Measurements from ENCODE around the gene FIG4. TPM values are rescaled to one million over a fixed set of nuclear protein-coding genes. Genes with fewer than 3 reads are reported as not detected.

Gene FIG4
- polyA plus RNA-seq, 1 donor (not counting 4 experiments of a cell fraction or from before 2014, with no cell fraction given) = 12.8 TPM

DNA sequence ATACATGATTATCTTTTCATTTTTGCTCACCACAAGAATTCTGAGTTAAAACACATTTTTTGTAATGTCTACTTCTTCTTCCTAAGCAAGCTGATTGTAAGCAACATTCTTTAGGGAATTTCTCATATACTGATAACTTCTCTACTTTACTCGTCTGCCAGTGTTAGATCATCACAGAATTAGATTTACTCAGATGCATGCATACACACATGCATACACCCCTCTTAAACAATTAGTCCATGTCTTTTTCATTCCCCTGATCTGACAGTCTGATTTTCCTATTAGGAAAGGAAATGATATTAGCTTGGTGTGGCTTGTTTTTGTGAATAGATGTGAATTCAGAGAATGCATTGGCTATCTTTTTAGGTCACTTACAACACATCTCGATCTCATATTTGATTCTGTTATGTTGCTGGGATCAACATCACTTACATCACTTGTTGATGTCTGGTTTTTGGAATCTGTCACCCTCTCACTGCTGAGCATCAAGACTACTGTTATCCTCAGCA is 91.4 kb downstream of the FIG4 start:
- H3K4me2 ChIP-seq (ENCODE audit: control insufficient read depth, extremely low read depth, insufficient read depth, low read depth, low read length) = no peak overlapping the region
- H3K9me1 ChIP-seq (ENCODE audit: control insufficient read depth, extremely low read depth, insufficient read depth, low read length) = no peaks in the 10 kb centered on the region
- H3K9ac ChIP-seq (ENCODE audit: control insufficient read depth, extremely low read depth, insufficient read depth, low read length) = no peak overlapping the region
- no peaks in the 10 kb centered on the region for H3K79me2 ChIP-seq (ENCODE audit: control insufficient read depth, insufficient read depth, low read length)
- DNase-seq (ENCODE audit: low read depth, low spot score) (no peak), FAIRE-seq (no peak)
- no peak overlapping the region for H3K4me3 ChIP-seq (ENCODE audit: control insufficient read depth in 2 of 3, extremely low read depth in 1 of 3, insufficient read depth in 2 of 3, low read depth in 1 of 3, low read length in 3 of 3)
- no peaks in the 10 kb centered on the region for H3K9me3 ChIP-seq (ENCODE audit: control insufficient read depth, low read depth, low read length)
- dilution Hi-C loops (cut with MboI; ENCODE audit: extremely low pct_ligation_motif_present, low sequenced_read_pairs) = no loop called here
- no peaks in the 10 kb centered on the region for H3K27me3 ChIP-seq (ENCODE audit: control insufficient read depth, extremely low read depth, insufficient read depth, low read length)
- TF ChIP-seq EZH2 (IDR thresholded peaks at IDR 0.05; ENCODE audit: low read length) = no peak
- TF ChIP-seq, protein P1, sequence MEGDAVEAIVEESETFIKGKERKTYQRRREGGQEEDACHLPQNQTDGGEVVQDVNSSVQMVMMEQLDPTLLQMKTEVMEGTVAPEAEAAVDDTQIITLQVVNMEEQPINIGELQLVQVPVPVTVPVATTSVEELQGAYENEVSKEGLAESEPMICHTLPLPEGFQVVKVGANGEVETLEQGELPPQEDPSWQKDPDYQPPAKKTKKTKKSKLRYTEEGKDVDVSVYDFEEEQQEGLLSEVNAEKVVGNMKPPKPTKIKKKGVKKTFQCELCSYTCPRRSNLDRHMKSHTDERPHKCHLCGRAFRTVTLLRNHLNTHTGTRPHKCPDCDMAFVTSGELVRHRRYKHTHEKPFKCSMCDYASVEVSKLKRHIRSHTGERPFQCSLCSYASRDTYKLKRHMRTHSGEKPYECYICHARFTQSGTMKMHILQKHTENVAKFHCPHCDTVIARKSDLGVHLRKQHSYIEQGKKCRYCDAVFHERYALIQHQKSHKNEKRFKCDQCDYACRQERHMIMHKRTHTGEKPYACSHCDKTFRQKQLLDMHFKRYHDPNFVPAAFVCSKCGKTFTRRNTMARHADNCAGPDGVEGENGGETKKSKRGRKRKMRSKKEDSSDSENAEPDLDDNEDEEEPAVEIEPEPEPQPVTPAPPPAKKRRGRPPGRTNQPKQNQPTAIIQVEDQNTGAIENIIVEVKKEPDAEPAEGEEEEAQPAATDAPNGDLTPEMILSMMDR (optimal IDR thresholded peaks at IDR 0.05 in 1 of 3, IDR thresholded peaks at IDR 0.05 in 1 of 3, conservative IDR thresholded peaks at IDR 0.05 in 1 of 3; ENCODE audit: extremely low read depth in 1 of 3, insufficient read depth in 2 of 3, low read length in 3 of 3) = no peak
- H3K36me3 ChIP-seq (ENCODE audit: control insufficient read depth in 2 of 2, extremely low read depth in 1 of 2, insufficient read depth in 2 of 2, low read length in 2 of 2) = no peaks in the 10 kb centered on the region
- H3K4me1 ChIP-seq (ENCODE audit: control insufficient read depth, extremely low read depth, insufficient read depth, low read length) = no peaks in the 10 kb centered on the region
- no peak overlapping the region for H2AFZ ChIP-seq (ENCODE audit: control insufficient read depth, low read length)
- H4K20me1 ChIP-seq (ENCODE audit: control insufficient read depth, extremely low read depth, insufficient read depth, low read length) = no peaks in the 10 kb centered on the region
- no peak overlapping the region for H3K27ac ChIP-seq (ENCODE audit: control insufficient read depth, insufficient read depth, low read length)

DNA sequence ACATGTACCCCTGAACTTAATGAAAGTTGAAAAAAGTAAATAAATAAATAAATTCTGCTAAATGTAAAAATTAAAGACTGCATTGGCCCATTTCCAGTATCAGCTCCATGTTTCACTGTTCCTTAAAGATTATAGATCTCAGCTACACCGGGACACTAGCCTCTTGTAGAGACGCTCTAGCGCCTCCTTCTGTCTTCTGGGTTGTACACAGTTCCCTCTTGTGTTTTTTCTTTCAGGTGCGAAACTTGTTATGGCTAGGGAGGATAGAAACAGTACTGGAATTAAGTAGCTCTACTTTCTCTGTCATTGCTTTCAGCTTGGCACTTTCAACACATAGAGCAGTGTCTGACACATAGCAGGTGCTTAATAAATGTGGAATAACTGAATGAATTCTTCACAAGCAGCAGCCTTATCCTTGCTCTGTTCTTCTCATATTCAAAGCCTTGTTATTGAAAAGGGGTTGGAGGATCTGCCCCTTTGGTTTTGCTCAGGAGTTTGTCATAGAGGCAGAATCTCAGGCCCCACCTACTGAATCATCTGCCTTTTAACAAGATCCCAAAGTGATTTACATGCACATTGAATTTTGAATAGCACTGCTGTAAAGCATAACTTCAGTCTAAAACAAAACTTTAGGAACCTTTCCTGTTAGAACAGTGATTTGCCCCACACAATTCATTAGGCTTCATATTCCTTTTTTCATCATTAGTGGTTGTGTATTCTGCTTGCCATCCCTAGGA is 92.3 kb downstream of the FIG4 start:
- H4K20me1 ChIP-seq (ENCODE audit: control insufficient read depth, extremely low read depth, insufficient read depth, low read length) = no peaks in the 10 kb centered on the region
- H3K4me3 ChIP-seq (ENCODE audit: control insufficient read depth in 2 of 3, extremely low read depth in 1 of 3, insufficient read depth in 2 of 3, low read depth in 1 of 3, low read length in 3 of 3) = no peak overlapping the region
- dilution Hi-C loops (cut with MboI; ENCODE audit: extremely low pct_ligation_motif_present, low sequenced_read_pairs) = no loop called here
- H3K4me2 ChIP-seq (ENCODE audit: control insufficient read depth, extremely low read depth, insufficient read depth, low read depth, low read length) = no peak overlapping the region
- H3K4me1 ChIP-seq (ENCODE audit: control insufficient read depth, extremely low read depth, insufficient read depth, low read length) = no peaks in the 10 kb centered on the region
- no peaks in the 10 kb centered on the region for H3K27me3 ChIP-seq (ENCODE audit: control insufficient read depth, extremely low read depth, insufficient read depth, low read length)
- DNase-seq (ENCODE audit: low read depth, low spot score) (no peak), FAIRE-seq (no peak)
- H3K9me3 ChIP-seq (ENCODE audit: control insufficient read depth, low read depth, low read length) = no peaks in the 10 kb centered on the region
- no peak overlapping the region for H3K9ac ChIP-seq (ENCODE audit: control insufficient read depth, extremely low read depth, insufficient read depth, low read length)
- H3K79me2 ChIP-seq (ENCODE audit: control insufficient read depth, insufficient read depth, low read length) = no peaks in the 10 kb centered on the region
- H3K9me1 ChIP-seq (ENCODE audit: control insufficient read depth, extremely low read depth, insufficient read depth, low read length) = no peaks in the 10 kb centered on the region
- H3K36me3 ChIP-seq (ENCODE audit: control insufficient read depth in 2 of 2, extremely low read depth in 1 of 2, insufficient read depth in 2 of 2, low read length in 2 of 2) = no peaks in the 10 kb centered on the region
- H3K27ac ChIP-seq (ENCODE audit: control insufficient read depth, insufficient read depth, low read length) = no peak overlapping the region
- H2AFZ ChIP-seq (ENCODE audit: control insufficient read depth, low read length) = no peak overlapping the region
- TF ChIP-seq EZH2 (IDR thresholded peaks at IDR 0.05; ENCODE audit: low read length) = no peak
- TF ChIP-seq, protein P1 (optimal IDR thresholded peaks at IDR 0.05 in 1 of 3, IDR thresholded peaks at IDR 0.05 in 1 of 3, conservative IDR thresholded peaks at IDR 0.05 in 1 of 3; ENCODE audit: extremely low read depth in 1 of 3, insufficient read depth in 2 of 3, low read length in 3 of 3) = peak in 2 of 3 experiments; percentile 18 to 23
